ENCODE measurements around the gene DIS3L2. TPM values are rescaled to one million over a fixed set of nuclear protein-coding genes. Genes with fewer than 3 reads are reported as not detected.

DIS3L2 gene
- total RNA-seq, 1 donor from 2014 or later, result 25.2 TPM

GRCh38 chr2:232038251-232038880 is 76.9 kb downstream of the DIS3L2 start:
- no peak for DNase-seq (ENCODE audit: low read depth)
- no peaks in the 10 kb centered on the region for H3K36me3 ChIP-seq (ENCODE audit: control insufficient read depth, insufficient read depth, low read length)
- no peak overlapping the region for H3K4me3 ChIP-seq (ENCODE audit: low read depth, low read length)
- TF ChIP-seq CTCF (IDR thresholded peaks at IDR 0.05; ENCODE audit: insufficient read depth, low read length, poor library complexity, severe bottlenecking), result no peak
- H3K27me3 ChIP-seq (ENCODE audit: control insufficient read depth, insufficient read depth, low read length), result no peaks in the 10 kb centered on the region

DNA sequence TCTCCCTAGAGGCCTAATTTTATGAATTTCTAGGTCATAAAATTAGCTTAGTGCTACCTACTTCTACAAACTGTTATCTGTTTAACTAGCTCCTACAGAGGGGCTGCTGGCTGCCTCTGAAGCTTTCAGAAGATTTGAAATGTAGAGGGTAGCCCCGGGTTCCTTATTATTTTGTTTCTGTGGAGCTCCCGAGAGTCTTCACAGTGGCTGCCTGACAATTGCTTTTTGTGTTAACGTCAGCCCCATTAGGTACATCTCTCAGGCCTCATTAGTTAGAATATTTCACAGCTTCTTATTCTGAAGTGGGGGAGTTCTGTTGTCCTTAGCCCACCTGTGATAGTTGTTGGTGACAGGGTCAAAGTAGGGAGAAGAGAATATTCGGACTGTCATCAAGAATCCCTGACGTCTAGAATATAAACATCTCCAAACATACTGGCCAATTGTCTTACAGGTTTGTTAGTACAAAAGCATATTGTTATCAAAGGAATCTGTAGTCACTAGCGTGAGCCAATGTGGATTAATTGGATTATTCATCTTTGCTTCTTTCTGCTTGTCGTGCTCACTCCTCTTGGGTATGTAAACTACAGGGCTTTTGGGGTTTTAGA is 77.5 kb downstream of the DIS3L2 start:
- H3K27me3 ChIP-seq (ENCODE audit: control insufficient read depth, insufficient read depth, low read length), result no peaks in the 10 kb centered on the region
- no peaks in the 10 kb centered on the region for H3K36me3 ChIP-seq (ENCODE audit: control insufficient read depth, insufficient read depth, low read length)
- no peak for DNase-seq (ENCODE audit: low read depth)
- TF ChIP-seq CTCF (IDR thresholded peaks at IDR 0.05; ENCODE audit: insufficient read depth, low read length, poor library complexity, severe bottlenecking), result no peak
- H3K4me3 ChIP-seq (ENCODE audit: low read depth, low read length), result no peak overlapping the region

DNA sequence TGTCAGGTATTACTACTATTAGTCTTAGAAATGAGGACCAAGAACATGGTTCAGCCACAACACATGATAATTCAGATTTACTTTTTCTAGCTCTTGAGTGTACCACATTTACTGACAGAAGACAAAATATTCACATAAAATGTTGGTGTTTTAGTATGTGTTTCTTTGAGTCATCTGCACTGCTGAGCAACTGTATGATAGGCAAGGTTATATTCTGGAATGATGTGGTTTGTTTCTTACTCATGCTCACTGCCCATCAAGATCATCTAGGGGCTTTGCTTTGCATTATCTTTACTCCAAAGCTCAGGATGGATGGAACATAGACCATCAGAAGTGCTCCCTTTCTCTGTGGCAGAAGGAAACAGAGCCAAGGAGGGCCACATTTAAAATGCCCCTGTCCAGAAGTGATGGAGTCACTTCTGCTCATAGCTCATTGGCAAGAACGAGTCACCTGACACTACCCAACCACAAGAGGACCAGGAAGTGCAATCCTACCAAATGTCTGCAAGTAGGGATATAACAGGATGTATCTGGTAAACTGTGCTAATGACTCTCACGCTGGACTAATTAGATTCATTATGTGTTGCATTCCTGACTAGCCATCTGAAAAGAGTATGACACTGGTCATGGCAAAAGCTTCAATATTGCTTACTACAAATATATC is 81.5 kb downstream of the DIS3L2 start:
- Histone ChIP-seq H3K4me3 (ENCODE audit: low read depth, low read length) (no peak overlapping the region), H3K27me3 (ENCODE audit: control insufficient read depth, insufficient read depth, low read length) (no peaks in the 10 kb centered on the region), H3K36me3 (ENCODE audit: control insufficient read depth, insufficient read depth, low read length) (no peaks in the 10 kb centered on the region)
- TF ChIP-seq CTCF (IDR thresholded peaks at IDR 0.05; ENCODE audit: insufficient read depth, low read length, poor library complexity, severe bottlenecking), result no peak
- no peak for DNase-seq (ENCODE audit: low read depth)

- H3K27me3 ChIP-seq (ENCODE audit: control insufficient read depth, insufficient read depth, low read length), result no peaks in the 10 kb centered on the region
- TF ChIP-seq CTCF (IDR thresholded peaks at IDR 0.05; ENCODE audit: insufficient read depth, low read length, poor library complexity, severe bottlenecking), result no peak
- no peak for DNase-seq (ENCODE audit: low read depth)
- H3K4me3 ChIP-seq (ENCODE audit: low read depth, low read length), result no peak overlapping the region
- no peaks in the 10 kb centered on the region for H3K36me3 ChIP-seq (ENCODE audit: control insufficient read depth, insufficient read depth, low read length)
These were observed 82.5 kb downstream of the DIS3L2 start for GRCh38 chr2:232043966-232044365.

GRCh38 chr2:232049350-232049749 is 87.8 kb downstream of the DIS3L2 start:
- no peak for DNase-seq (ENCODE audit: low read depth)
- TF ChIP-seq CTCF (IDR thresholded peaks at IDR 0.05; ENCODE audit: insufficient read depth, low read length, poor library complexity, severe bottlenecking), result no peak
- Histone ChIP-seq H3K36me3 (ENCODE audit: control insufficient read depth, insufficient read depth, low read length) (no peaks in the 10 kb centered on the region), H3K4me3 (ENCODE audit: low read depth, low read length) (no peak overlapping the region), H3K27me3 (ENCODE audit: control insufficient read depth, insufficient read depth, low read length) (no peaks in the 10 kb centered on the region)

All from kidney epithelial cell (primary cell).